GM19468 (cell line): Measurements from ENCODE around the gene PTPN6.
A peak's percentile ranks its signal among the peaks of the same experiment; 100 is the strongest.

Source experiments
- ATAC-seq: cut with Tn5 transposase; IDR thresholded peaks from one replicate; pipeline ENCODE4 v1.9.1; 2021; ENCODE audit warnings: mild to moderate bottlenecking, moderate library complexity, moderate number of reproducible peaks; ENCODE audit not compliant: unreplicated experiment; ENCODE audit errors: extremely low read depth

PTPN6 gene

GRCh38 chr12:6938353-6939190 lies 12.6 kb upstream of the PTPN6 start:
- no peak for ATAC-seq

DNA sequence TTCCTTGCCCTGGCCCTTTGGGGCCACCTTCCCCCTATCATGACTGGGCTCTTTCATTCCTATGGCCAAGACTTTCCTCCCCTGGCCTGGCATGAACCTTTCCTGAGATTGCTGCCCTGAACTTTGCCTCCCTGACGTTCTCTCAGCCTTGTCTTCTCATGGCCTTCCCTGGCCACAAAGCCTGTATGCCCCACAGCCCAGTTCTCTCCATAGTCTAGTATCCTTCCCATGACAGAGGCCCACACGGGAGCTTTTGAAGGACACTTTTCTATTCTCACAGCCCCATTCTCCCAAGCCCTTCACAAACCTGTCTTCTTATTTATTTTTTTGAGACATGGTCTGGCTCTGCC lies 12.0 kb upstream of the PTPN6 start:
- no peak for ATAC-seq

- no peak for ATAC-seq
These were observed 9.9 kb upstream of the PTPN6 start for GRCh38 chr12:6941267-6941666.

- no peak for ATAC-seq
These were observed 9.4 kb upstream of the PTPN6 start for GRCh38 chr12:6941782-6942181.

DNA sequence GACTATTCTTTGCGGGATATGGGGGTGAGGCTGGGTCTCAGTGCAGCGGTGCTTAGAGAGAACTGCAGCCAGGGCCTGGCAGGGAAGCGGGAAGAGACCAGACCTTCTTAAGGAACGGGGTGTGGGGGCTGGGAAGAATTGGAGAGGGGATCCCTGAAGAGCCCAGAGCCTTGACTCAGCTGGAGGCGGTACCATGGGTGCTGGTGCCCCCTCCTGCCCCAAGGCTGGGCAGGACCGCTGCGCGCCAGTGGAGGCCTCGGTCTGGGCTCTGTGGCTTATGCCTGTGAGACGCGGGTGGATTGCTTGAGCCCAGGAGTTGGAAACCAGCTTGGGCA lies 8.9 kb upstream of the PTPN6 start:
- ATAC-seq: no peak

GRCh38 chr12:6943389-6943721 lies 7.8 kb upstream of the PTPN6 start:
- ATAC-seq: no peak

DNA sequence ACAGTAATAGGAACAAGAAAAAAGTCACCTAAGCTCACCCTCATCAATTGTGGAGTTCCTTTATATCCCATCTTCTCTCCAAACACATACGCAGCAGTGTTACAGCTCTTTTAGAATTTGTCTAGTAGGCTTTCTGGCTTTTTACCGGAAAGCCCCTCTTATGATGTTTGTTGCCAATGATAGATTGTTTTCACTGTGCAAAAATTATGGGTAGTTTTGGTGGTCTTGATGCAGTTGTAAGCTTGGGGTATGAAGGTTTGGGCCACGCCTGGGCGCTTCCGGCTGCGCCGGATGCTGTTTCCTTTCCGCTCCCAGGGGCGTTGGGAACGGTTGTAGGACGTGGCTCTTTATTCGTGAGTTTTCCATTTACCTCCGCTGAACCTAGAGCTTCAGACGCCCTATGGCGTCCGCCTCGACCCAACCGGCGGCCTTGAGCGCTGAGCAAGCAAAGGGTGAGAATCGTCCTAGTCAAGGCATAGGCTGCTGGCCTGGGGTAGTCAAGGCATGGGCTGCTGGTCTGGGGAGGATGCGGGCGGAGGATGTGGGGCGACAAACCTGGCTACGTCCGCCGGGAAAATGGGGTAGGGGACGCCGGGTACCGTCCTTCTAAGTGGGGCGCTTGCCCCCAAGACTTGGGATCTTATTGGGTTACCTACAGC lies 7.3 kb upstream of the PTPN6 start, which contains the start of the genes C12orf57 and RNU7-1:
C12orf57 (plus strand) TSS at position 301 of the 659 bp plus-strand sequence; CDS start at position 401, 100 bp downstream.
RNU7-1 (plus strand) TSS at position 95 of the 659 bp plus-strand sequence.
- peak; percentile 14 for ATAC-seq

GRCh38 chr12:6944381-6945186 lies 6.6 kb upstream of the PTPN6 start:
- ATAC-seq: peak; percentile 40

DNA sequence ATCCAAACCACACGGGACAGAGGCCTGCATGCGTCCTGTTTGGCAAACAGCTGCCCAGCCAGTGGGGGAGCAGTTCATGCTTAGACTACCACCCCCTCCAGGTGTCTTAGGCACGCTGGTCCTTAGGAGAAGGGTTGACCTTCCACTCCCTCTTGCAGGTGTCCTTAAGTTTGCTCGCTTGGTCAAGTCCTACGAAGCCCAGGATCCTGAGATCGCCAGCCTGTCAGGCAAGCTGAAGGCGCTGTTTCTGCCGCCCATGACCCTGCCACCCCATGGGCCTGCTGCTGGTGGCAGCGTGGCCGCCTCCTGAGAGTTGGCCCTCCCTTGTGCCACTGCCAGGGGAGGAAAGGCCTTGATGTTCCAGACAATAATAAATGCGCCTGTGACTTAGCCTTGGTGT lies 5.5 kb upstream of the PTPN6 start:
- no peak for ATAC-seq

- ATAC-seq: no peak
These were observed 4.9 kb upstream of the PTPN6 start for GRCh38 chr12:6946033-6946919.

DNA sequence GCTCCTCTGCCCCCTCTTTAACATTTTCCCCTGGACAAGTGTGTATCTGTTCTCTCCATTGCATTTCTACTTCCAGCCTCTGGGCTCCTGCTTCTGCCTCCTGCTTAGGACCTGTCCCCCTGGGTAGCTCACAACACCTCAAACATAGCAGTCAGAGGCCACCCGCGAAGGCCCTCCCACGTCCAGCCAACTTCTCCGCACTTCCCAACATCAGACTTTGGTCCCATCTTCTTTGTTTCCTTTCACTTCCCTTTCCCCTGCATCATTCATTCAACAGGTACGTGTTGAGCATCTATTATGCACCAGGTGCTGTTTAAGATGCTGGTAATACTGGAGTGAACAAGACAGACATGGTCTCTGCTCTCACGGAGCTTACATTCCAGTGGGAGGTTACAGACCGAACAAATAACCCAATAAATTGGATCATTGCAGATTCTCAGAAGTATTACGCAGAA lies 4.2 kb upstream of the PTPN6 start:
- no peak for ATAC-seq

DNA sequence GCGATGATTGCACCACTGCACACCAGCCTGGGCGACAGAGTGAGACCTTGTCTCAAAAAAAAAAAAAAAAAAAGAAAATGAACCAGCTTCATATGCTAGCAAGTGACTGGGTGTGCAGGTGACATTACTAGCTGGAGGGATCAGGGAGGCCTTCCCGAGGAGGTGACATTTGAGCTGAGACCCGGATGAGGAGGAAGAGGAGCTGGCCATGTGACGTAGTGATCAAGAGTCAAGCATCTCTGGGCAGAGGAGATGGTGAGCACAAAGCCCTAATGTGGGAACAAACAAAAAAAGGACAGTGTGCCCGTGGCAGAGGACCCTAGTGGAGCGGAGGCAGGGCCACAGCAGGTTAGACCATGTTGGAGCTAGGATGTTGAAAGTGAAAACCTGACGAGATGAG lies 3.5 kb upstream of the PTPN6 start:
- ATAC-seq: no peak

DNA sequence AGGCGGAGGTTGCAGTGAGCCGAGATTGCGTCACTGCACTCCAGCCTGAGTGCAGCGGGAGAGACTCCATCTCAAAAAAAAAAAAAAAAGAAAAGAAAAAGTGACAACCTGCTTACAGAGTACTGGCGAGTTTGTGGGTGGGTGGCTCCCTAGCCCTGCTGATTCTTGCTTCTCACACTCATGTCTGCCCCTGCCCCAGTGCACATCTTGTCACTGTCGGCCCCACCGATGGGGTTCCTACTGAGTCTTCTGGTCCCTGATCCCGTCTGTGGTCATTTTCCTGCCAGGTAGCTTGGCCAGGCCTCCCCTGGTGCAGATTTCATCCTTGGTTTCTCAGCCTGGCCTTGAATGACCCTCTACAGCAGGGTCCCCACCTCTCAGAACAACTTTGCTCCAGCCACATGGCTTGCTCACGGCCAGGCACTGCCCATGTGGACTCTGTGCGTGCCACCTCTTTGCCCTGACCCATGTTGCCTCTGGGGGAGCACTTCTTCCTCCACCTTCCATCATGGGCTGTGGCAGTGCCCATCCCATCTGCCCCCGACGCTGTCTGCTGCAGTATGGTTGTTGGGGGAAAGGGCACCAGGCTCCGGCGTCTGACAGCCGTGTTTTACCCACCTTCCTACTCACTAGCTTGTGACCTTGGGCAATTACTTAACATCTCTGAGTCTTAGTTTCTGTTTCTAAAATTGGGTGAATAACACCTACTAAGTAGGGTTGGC lies 2.1 kb upstream of the PTPN6 start:
- ATAC-seq: no peak

DNA sequence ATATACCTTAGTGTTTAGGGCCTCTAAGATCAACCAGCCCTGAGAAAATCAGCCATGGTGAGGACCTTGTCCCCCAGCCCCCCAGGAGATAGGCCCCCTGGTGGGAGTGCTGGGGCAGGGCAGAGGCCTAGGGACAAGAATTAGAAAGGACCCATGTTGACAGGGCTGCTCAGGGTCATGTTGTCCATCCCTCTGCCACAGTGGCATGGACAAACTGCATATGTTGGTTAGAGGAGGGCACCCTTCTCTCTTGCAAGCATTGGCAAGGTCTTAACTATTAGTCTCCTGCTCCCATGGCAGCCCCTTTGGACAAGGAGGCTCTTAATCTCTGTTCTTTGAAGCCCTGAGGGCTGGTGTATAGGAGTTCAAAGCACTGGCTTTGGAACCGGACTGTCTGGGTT lies 755 bp upstream of the PTPN6 start:
- ATAC-seq: no peak

DNA sequence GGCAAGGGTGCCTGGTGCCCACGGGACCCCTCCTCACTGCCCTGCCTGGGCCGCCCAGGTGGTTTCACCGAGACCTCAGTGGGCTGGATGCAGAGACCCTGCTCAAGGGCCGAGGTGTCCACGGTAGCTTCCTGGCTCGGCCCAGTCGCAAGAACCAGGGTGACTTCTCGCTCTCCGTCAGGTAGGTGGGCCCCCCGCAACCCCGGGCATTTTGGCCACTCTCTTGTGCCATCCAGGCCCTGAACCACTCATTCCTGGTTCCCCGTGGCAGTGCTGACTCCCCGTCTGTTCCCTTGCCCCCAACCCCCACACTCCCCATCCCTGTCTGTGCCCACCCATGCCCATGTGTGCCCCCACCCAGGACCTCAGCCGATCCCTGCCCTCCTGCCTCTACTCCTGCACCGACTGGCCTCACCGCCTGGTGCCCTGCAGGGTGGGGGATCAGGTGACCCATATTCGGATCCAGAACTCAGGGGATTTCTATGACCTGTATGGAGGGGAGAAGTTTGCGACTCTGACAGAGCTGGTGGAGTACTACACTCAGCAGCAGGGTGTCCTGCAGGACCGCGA lies 480 bp downstream of the PTPN6 start:
- ATAC-seq: no peak

- no peak for ATAC-seq
These were observed 1.1 kb downstream of the PTPN6 start for GRCh38 chr12:6952121-6952862.

- no peak for ATAC-seq
These were observed 1.8 kb downstream of the PTPN6 start for GRCh38 chr12:6952863-6953441.
